Measurements from ENCODE around the gene ZNF23. TPM values are rescaled to one million over a fixed set of nuclear protein-coding genes. Genes with fewer than 3 reads are reported as not detected.

The ZNF23 gene
- total RNA-seq, 1 donor from 2014 or later = 0.43 TPM

DNA sequence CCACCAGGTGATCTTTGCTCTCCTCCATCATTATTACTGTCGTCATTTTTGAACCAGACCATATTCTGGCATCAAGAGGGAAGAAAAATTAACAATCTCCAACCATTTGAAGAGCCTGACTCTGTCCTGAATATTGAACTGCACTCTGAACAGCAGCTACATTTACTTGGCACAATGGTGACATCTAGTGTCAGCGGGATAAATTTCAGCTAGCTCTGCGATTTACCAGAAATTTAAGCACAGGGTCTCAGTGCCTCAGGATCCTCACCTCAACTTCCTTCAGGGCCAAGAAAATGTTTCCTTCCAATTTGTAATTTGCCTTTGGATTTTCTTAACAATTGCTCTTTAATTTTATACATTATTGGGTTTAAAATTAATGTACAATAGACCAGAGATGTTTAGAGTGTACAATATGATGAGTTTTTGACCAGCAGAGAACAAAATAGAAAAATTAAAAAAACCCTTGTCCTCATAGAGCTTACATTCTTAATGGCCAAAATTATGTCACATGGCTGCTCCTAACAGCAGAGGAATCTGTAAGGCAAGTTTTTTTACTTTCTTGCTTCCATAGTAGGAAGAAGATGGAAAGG lies 37.8 kb upstream of the ZNF23 start:
- H3K4me1 ChIP-seq = no peaks in the 10 kb centered on the region
- no peak for DNase-seq (ENCODE audit: low spot score in 2 of 2)
- peak; percentile 56 to 68 (median 57) for TF ChIP-seq CTCF (IDR thresholded peaks at IDR 0.05)
- no peaks in the 10 kb centered on the region for H3K27me3 ChIP-seq
- no peak overlapping the region for H3K4me3 ChIP-seq
- no peaks in the 10 kb centered on the region for H3K36me3 ChIP-seq
- no peaks in the 10 kb centered on the region for H3K9me3 ChIP-seq
- intact Hi-C loops (cut with DNase I) = loop anchor here (1.0 kb wide), 1 partner anchor 88 kb away; no protein-coding TSS in a partner anchor
- no peak overlapping the region for H3K27ac ChIP-seq

- Histone ChIP-seq H3K9me3 (no peaks in the 10 kb centered on the region), H3K4me3 (no peak overlapping the region), H3K36me3 (no peaks in the 10 kb centered on the region), H3K4me1 (no peaks in the 10 kb centered on the region), H3K27ac (no peak overlapping the region), H3K27me3 (no peaks in the 10 kb centered on the region)
- DNase-seq (ENCODE audit: low spot score in 2 of 2) = no peak
- no peak for TF ChIP-seq CTCF (IDR thresholded peaks at IDR 0.05)
- intact Hi-C loops (cut with DNase I) = no loop called here
Observed at GRCh38 chr16:71498031-71498430, 36.0 kb upstream of the ZNF23 start.

DNA sequence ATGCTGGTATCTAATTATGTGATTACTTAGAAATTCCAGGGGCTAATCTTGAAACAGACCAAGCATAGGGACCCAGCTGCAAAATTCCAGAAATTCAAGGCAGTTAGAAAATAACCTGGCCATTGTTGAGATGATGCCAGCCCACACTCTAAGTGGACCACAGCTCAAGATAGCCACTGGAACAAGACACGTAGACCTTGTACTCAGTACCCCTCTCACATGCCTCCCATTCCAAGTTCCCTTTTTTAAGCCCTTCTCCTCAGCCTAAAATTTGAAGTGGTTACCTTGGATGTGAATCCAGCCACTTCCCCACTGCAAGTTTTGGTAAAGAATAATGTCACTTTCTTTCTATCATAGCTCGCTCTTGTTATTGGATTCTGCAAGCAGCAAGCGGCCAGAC lies 31.2 kb upstream of the ZNF23 start:
- Histone ChIP-seq H3K9me3 (no peaks in the 10 kb centered on the region), H3K27ac (no peak overlapping the region), H3K36me3 (no peaks in the 10 kb centered on the region), H3K27me3 (no peaks in the 10 kb centered on the region), H3K4me3 (no peak overlapping the region), H3K4me1 (no peaks in the 10 kb centered on the region)
- intact Hi-C loops (cut with DNase I) = no loop called here
- TF ChIP-seq CTCF (IDR thresholded peaks at IDR 0.05) = no peak
- no peak for DNase-seq (ENCODE audit: low spot score in 2 of 2)

DNA sequence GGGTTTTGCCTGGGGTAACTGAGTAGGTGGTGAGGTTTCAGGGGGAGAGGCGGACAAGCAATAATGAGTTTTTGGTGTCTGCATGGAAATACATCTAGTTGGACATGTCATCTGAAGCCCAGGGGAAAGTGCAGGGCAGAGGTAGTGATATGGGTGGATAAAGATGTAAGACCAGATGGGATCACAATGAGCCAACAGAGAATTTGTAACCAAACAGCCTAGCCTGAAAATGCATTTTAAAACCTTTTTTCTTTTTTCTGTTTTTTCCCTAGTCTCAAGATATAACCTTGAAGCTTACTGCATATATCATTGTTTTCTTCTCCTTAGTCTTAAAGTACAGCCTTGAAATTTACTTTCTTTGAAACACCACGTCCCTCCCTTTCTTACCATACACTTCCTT lies 30.7 kb upstream of the ZNF23 start:
- Histone ChIP-seq H3K4me1 (no peaks in the 10 kb centered on the region), H3K27ac (no peak overlapping the region), H3K36me3 (no peaks in the 10 kb centered on the region), H3K9me3 (no peaks in the 10 kb centered on the region), H3K4me3 (no peak overlapping the region), H3K27me3 (no peaks in the 10 kb centered on the region)
- DNase-seq (ENCODE audit: low spot score in 2 of 2) = no peak
- intact Hi-C loops (cut with DNase I) = no loop called here
- TF ChIP-seq CTCF (IDR thresholded peaks at IDR 0.05) = no peak

GRCh38 chr16:71491054-71491453 lies 29.0 kb upstream of the ZNF23 start:
- TF ChIP-seq CTCF (IDR thresholded peaks at IDR 0.05) = no peak
- Histone ChIP-seq H3K27ac (no peak overlapping the region), H3K4me1 (no peaks in the 10 kb centered on the region), H3K27me3 (no peaks in the 10 kb centered on the region), H3K36me3 (no peaks in the 10 kb centered on the region), H3K4me3 (no peak overlapping the region), H3K9me3 (no peaks in the 10 kb centered on the region)
- intact Hi-C loops (cut with DNase I) = no loop called here
- DNase-seq (ENCODE audit: low spot score in 2 of 2) = no peak

GRCh38 chr16:71490361-71490760 lies 28.3 kb upstream of the ZNF23 start:
- DNase-seq (ENCODE audit: low spot score in 2 of 2) = no peak
- Histone ChIP-seq H3K9me3 (no peaks in the 10 kb centered on the region), H3K27me3 (no peaks in the 10 kb centered on the region), H3K36me3 (no peaks in the 10 kb centered on the region), H3K4me3 (no peak overlapping the region), H3K27ac (no peak overlapping the region), H3K4me1 (no peaks in the 10 kb centered on the region)
- intact Hi-C loops (cut with DNase I) = no loop called here
- no peak for TF ChIP-seq CTCF (IDR thresholded peaks at IDR 0.05)
